DOHH2 (cell line): ENCODE data around the gene TLX3.

Experiments
- CTCF ChIP-seq: fragments of 200-600 bp; sonication (generic); IDR thresholded peaks from one replicate; pipeline ENCODE4 v1.5.1; 2014; ENCODE audit warnings: antibody characterized with exemption, mild to moderate bottlenecking, low read depth, low read length; ENCODE audit not compliant: poor library complexity, severe bottlenecking
- EZH2phosphoT487 ChIP-seq: fragments of 200-600 bp; sonication (generic); IDR thresholded peaks from 2 replicates; pipeline ENCODE4 v1.6.1; 2017; ENCODE audit warnings: borderline replicate concordance, mild to moderate bottlenecking, antibody characterized with exemption, low read length, moderate library complexity, mixed read lengths

- TF ChIP-seq CTCF (no peak), EZH2phosphoT487 (no peak)
Observed at GRCh38 chr5:171314728-171315385, 5.8 kb downstream of the TLX3 start.
